Mesendoderm (in vitro differentiated cells): Measurements from ENCODE around the gene DPPA4. TPM values are rescaled to one million over a fixed set of nuclear protein-coding genes. Genes with fewer than 3 reads are reported as not detected.

Source experiments
- DNase-seq: peaks from one replicate; pipeline ENCODE4 v3.0.0; 2013
- H2AK5ac ChIP-seq: 2 replicates; pipeline ENCODE4 v1.6.1; 2013; ENCODE audit warnings: low read length, inconsistent platforms
- H2BK120ac ChIP-seq: 2 replicates; pipeline ENCODE4 v1.6.1; 2013; ENCODE audit warnings: low read depth, mild to moderate bottlenecking, low read length, moderate library complexity, mixed read lengths
- H2BK15ac ChIP-seq: replicated peaks from 2 replicates; pipeline ENCODE4 v1.6.1; 2013; ENCODE audit warnings: low read depth, mild to moderate bottlenecking, moderate library complexity
- H2BK5ac ChIP-seq: 2 replicates; pipeline ENCODE4 v1.6.1; 2013; ENCODE audit warnings: low read length, inconsistent platforms
- H3K18ac ChIP-seq: 2 replicates; pipeline ENCODE4 v1.6.1; 2013; ENCODE audit warnings: mild to moderate bottlenecking, low read length, mixed read lengths
- H3K23ac ChIP-seq: one replicate; pipeline ENCODE4 v1.6.1; 2013; ENCODE audit warnings: low read length
- H3K27ac ChIP-seq: 2 replicates; pipeline ENCODE4 v1.5.1; 2013; ENCODE audit warnings: low read depth, mild to moderate bottlenecking, inconsistent platforms, low read length, moderate library complexity
- H3K27me3 ChIP-seq: 2 replicates; pipeline ENCODE4 v1.6.1; 2013; ENCODE audit warnings: low read length, control low read depth, mild to moderate bottlenecking, inconsistent platforms; ENCODE audit not compliant: insufficient read depth, poor library complexity
- H3K36me3 ChIP-seq: 2 replicates; pipeline ENCODE4 v1.6.1; 2013; ENCODE audit warnings: low read length, inconsistent platforms; ENCODE audit not compliant: control insufficient read depth, insufficient read depth
- H3K4ac ChIP-seq: one replicate; pipeline ENCODE4 v1.6.1; 2013; ENCODE audit warnings: low read depth, mild to moderate bottlenecking, low read length, moderate library complexity
- H3K4me1 ChIP-seq: 2 replicates; pipeline ENCODE4 v1.6.1; 2013; ENCODE audit warnings: low read depth, low read length, inconsistent platforms; ENCODE audit not compliant: control insufficient read depth
- H3K4me2 ChIP-seq: 2 replicates; pipeline ENCODE4 v1.6.1; 2013; ENCODE audit warnings: low read length
- H3K4me3 ChIP-seq: 2 replicates; pipeline ENCODE4 v1.5.1; 2013; ENCODE audit warnings: mild to moderate bottlenecking, low read length
- H3K56ac ChIP-seq: one replicate; pipeline ENCODE4 v1.6.1; 2013; ENCODE audit warnings: low read length
- H3K79me1 ChIP-seq: 2 replicates; pipeline ENCODE4 v1.6.1; 2013; ENCODE audit warnings: low read length, inconsistent platforms
- H3K79me2 ChIP-seq: 2 replicates; pipeline ENCODE4 v1.6.1; 2013; ENCODE audit warnings: mild to moderate bottlenecking, low read length; ENCODE audit not compliant: control insufficient read depth, insufficient read depth
- H3K9ac ChIP-seq: 2 replicates; pipeline ENCODE4 v1.6.1; 2013; ENCODE audit warnings: low read length, inconsistent platforms
- H4K5ac ChIP-seq: one replicate; pipeline ENCODE4 v1.6.1; 2013; ENCODE audit warnings: low read length
- H4K8ac ChIP-seq: one replicate; pipeline ENCODE4 v1.6.1; 2013; ENCODE audit warnings: low read depth, mild to moderate bottlenecking, control low read depth, low read length, moderate library complexity
- WGBS: extraction: QIAGEN DNeasy Blood & Tissue Kit; methylation state at CpG from one replicate; pipeline ENCODE4 v1.1.7; 2013; ENCODE audit warnings: low lambda C conversion rate, missing lambda C conversion rate; ENCODE audit not compliant: insufficient coverage; ENCODE audit errors: extremely low coverage; 5-methylcytosine and 5-hydroxymethylcytosine counted together
- small RNA-seq: library from polyadenylated mRNA; stranded (forward); fragments of <200 nt; extraction: miRNeasy Mini kit (QIAGEN cat#:217004); gene quantifications from one replicate; pipeline ENCODE3, GENCODE V24; 2013; ENCODE audit not compliant: insufficient read depth

DPPA4 gene

DNA sequence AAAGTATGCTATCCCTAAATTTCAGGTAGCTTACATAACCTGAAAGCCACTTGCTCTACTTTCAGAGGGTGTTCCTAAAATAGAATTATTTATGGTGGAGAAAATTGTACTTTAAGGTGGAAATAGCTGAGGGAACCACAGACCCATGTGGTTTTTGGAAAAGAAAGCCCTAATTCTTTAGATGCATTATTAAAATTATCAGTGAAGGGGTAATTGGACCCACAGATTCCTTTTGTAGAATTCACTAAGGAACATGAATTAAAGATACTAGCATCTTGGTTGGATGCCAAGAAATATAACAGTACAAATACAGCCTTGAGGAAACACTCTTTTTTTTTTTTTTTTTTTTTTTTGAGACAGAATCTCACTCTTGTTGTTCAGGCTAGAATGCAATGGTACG, 58.8 kb downstream of the DPPA4 start:
- no peaks in the 10 kb centered on the region for H3K36me3 ChIP-seq
- H2BK15ac ChIP-seq: no peak overlapping the region
- no peak overlapping the region for H3K4me3 ChIP-seq
- no peak overlapping the region for H3K4me2 ChIP-seq
- H3K4ac ChIP-seq: no peak overlapping the region
- no CpG with 5 or more reads among the region's 1 CpG for WGBS
- DNase-seq: no peak
- H3K18ac ChIP-seq: no peak overlapping the region
- no peak overlapping the region for H4K8ac ChIP-seq
- no peak overlapping the region for H3K56ac ChIP-seq
- no peak overlapping the region for H2BK120ac ChIP-seq
- H3K27ac ChIP-seq: no peak overlapping the region
- H3K4me1 ChIP-seq: no peaks in the 10 kb centered on the region
- H2BK5ac ChIP-seq: no peak overlapping the region
- H3K79me2 ChIP-seq: no peaks in the 10 kb centered on the region
- no peak overlapping the region for H3K23ac ChIP-seq
- H3K27me3 ChIP-seq: no peaks in the 10 kb centered on the region
- no peak overlapping the region for H2AK5ac ChIP-seq
- H3K9ac ChIP-seq: no peak overlapping the region
- no peak overlapping the region for H4K5ac ChIP-seq
- no peaks in the 10 kb centered on the region for H3K79me1 ChIP-seq

DNA sequence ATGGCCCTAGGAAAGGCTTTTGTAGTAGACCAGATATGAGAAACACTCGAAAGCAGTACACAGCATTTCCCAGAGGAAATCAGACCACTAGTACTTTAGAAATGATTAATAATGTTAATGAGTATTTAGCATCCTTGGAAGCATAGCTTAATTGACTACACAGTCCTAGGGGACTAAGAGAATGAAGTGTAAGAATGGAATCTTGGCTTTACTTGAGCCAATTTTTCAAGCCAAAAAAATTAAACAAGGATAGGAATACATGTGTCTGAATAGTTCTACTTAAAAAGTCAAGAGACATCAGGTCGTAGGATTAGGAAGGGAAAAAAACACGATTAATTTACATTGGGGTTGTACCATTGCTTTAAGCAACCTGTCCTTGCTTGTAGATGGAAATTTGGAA, 59.2 kb downstream of the DPPA4 start:
- H3K27ac ChIP-seq: no peak overlapping the region
- H4K5ac ChIP-seq: no peak overlapping the region
- H3K79me2 ChIP-seq: no peaks in the 10 kb centered on the region
- H3K56ac ChIP-seq: no peak overlapping the region
- no peaks in the 10 kb centered on the region for H3K4me1 ChIP-seq
- H3K4me2 ChIP-seq: no peak overlapping the region
- H2BK15ac ChIP-seq: no peak overlapping the region
- H4K8ac ChIP-seq: no peak overlapping the region
- H3K18ac ChIP-seq: no peak overlapping the region
- H3K9ac ChIP-seq: no peak overlapping the region
- no peak overlapping the region for H3K23ac ChIP-seq
- no peaks in the 10 kb centered on the region for H3K79me1 ChIP-seq
- H2BK120ac ChIP-seq: no peak overlapping the region
- no peaks in the 10 kb centered on the region for H3K36me3 ChIP-seq
- H3K4ac ChIP-seq: no peak overlapping the region
- no peaks in the 10 kb centered on the region for H3K27me3 ChIP-seq
- no peak overlapping the region for H2AK5ac ChIP-seq
- no peak overlapping the region for H3K4me3 ChIP-seq
- DNase-seq: no peak
- no peak overlapping the region for H2BK5ac ChIP-seq
- WGBS: no CpG with 5 or more reads among the region's 3 CpGs

Small RNA genes lying within 50 kb of the gene (small RNA-seq; reads per million reads assigned to genes)
- gene AC124945.1: not detected
- not detected for gene RF00017
